OCI-LY7 (cell line): Measurements from ENCODE around the gene STYX.

Experiments used
- CTCF ChIP-seq: fragments of 200-600 bp; sonication (generic); conservative IDR thresholded peaks from 2 replicates; pipeline ENCODE4 v1.5.1; 2014; ENCODE audit warnings: mild to moderate bottlenecking, antibody characterized with exemption, low read length, moderate library complexity, mixed read lengths
- EZH2phosphoT487 ChIP-seq: fragments of 200-600 bp; sonication (generic); IDR thresholded peaks from 2 replicates; pipeline ENCODE4 v1.6.1; 2018; ENCODE audit warnings: low read depth, borderline replicate concordance, mild to moderate bottlenecking, mixed run types, antibody characterized with exemption, low read length, moderate library complexity, mixed read lengths

GRCh38 chr14:52723514-52724359 is 6.2 kb upstream of the STYX start:
- TF ChIP-seq CTCF (no peak), EZH2phosphoT487 (no peak)
